Caco-2 (cell line): ENCODE results near the gene PSMB4. TPM values are rescaled to one million over a fixed set of nuclear protein-coding genes. Genes with fewer than 3 reads are reported as not detected.
"Not testable (repeated sequence)": the region's sequence is repeated elsewhere in the genome, so short reads cannot be mapped to it uniquely, and the experiment has no call there.

Experiments
- BruUV-seq: library from RNA; stranded (reverse); fragments of 400-500 nt; replicated peaks from 2 replicates; lab custom pipeline; 2021; lab: Mats Ljungman, UMichigan
- CTCF ChIA-PET: fragments of 300-600 bp; sonication (Branson Sonifier 250); formaldehyde crosslinking; loops from one replicate; lab custom pipeline; 2022; ENCODE audit warnings: antibody characterized with exemption; lab: Charles Lee
- POLR2A ChIA-PET: fragments of 300-600 bp; sonication (Branson Sonifier 250); formaldehyde crosslinking; loops from one replicate; lab custom pipeline; 2022; ENCODE audit warnings: antibody characterized with exemption; lab: Charles Lee
- DNase-seq, 2 experiments: peaks; one replicate each; pipeline versions ENCODE4 v3.0.0 to v3.0.0-alpha.2; 2020 to 2022
- H3K27me3 ChIP-seq: replicated peaks from 2 replicates; pipeline ENCODE4 v1.6.0; 2011; ENCODE audit warnings: low read length; ENCODE audit not compliant: control insufficient read depth, insufficient read depth
- H3K36me3 ChIP-seq: 2 replicates; pipeline ENCODE4 v1.5.1; 2011; ENCODE audit warnings: low read length; ENCODE audit not compliant: control insufficient read depth, insufficient read depth
- H3K4me1 ChIP-seq: fragments of 250-450 bp; sonication (Bioruptor Pico); 2 replicates; pipeline ENCODE4 v1.5.1; 2020; ENCODE audit warnings: mild to moderate bottlenecking
- H3K4me3 ChIP-seq: 2 replicates; pipeline ENCODE4 v1.5.1; 2011; ENCODE audit warnings: low read depth, mild to moderate bottlenecking, control low read depth, low read length
- H3K9me3 ChIP-seq: fragments of 250-450 bp; sonication (Bioruptor Pico); 2 replicates; pipeline ENCODE4 v1.5.1; 2020; ENCODE audit warnings: mild to moderate bottlenecking, moderate library complexity
- H3K27ac Mint-ChIP-seq: one replicate; pipeline ENCODE4 v1.8.0; 2022; ENCODE audit warnings: mixed read lengths; ENCODE audit not compliant: unreplicated experiment
- H3K27me3 Mint-ChIP-seq: one replicate; pipeline ENCODE4 v1.8.0; 2022; ENCODE audit warnings: mixed read lengths; ENCODE audit not compliant: insufficient read depth, unreplicated experiment
- H3K36me3 Mint-ChIP-seq: one replicate; pipeline ENCODE4 v1.8.0; 2022; ENCODE audit warnings: mild to moderate bottlenecking, mixed read lengths; ENCODE audit not compliant: insufficient read depth, unreplicated experiment
- H3K4me1 Mint-ChIP-seq: one replicate; pipeline ENCODE4 v1.8.0; 2022; ENCODE audit warnings: low read depth, mixed read lengths; ENCODE audit not compliant: unreplicated experiment
- H3K4me3 Mint-ChIP-seq: one replicate; pipeline ENCODE4 v1.8.0; 2022; ENCODE audit warnings: mild to moderate bottlenecking, moderate library complexity, mixed read lengths; ENCODE audit not compliant: unreplicated experiment
- H3K9me3 Mint-ChIP-seq: one replicate; pipeline ENCODE4 v1.8.0; 2022; ENCODE audit warnings: mixed read lengths; ENCODE audit not compliant: unreplicated experiment
- intact Hi-C: fragments of 100-400 bp; cut with micrococcal nuclease; formaldehyde crosslinking; loops from one replicate; pipeline ENCODE4 v1.10.0; 2022; ENCODE audit not compliant: unreplicated experiment
- total RNA-seq: library from RNA; stranded (reverse); gene quantifications from 2 replicates; pipeline ENCODE4 v1.2.3, GENCODE V29; 2022
- TF ChIP-seq, protein P1 (sequence below), 2 experiments: fragments of 200-600 bp in 1 of 2; IDR thresholded peaks; 1 replicate in 1 of 2; 2 replicates in 1 of 2; pipeline versions ENCODE4 v1.5.1 to v1.8.0; 2011 to 2022; ENCODE audit warnings: antibody characterized with exemption in 1 of 2, control low read depth in 1 of 2, inconsistent platforms in 1 of 2, low read depth in 1 of 2, low read length in 1 of 2, mild to moderate bottlenecking in 1 of 2, moderate library complexity in 1 of 2; ENCODE audit not compliant: insufficient read depth in 1 of 2, severe bottlenecking in 1 of 2, unreplicated experiment in 1 of 2

Gene PSMB4
- total RNA-seq, 1 experiment from 2014 or later: 330 TPM

DNA sequence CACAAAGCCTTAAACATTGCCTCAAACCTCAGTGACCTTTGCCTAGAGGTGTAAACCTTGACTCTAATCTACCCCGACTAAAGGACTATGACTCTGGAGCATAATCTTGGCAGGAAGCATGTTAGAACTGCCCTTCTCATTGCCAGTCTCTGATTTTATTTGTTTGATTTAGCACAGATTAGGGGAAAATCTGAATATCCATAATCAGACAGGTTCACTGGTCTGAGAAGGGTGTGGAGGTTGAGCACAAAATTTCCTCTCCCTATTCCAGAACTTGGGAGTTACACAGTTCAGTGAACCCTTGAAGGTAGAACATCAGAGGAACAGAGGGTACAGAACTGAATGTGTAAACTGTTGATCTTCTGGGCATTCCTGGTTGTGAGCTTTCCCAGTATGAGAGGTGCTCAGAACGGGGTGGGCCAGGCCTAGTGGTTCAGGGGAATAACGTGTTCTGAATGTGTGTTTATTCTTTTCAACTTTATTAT lies 8.3 kb upstream of the PSMB4 start:
- no peaks in the 10 kb centered on the region for H3K27me3 ChIP-seq
- TF ChIP-seq, protein P1, sequence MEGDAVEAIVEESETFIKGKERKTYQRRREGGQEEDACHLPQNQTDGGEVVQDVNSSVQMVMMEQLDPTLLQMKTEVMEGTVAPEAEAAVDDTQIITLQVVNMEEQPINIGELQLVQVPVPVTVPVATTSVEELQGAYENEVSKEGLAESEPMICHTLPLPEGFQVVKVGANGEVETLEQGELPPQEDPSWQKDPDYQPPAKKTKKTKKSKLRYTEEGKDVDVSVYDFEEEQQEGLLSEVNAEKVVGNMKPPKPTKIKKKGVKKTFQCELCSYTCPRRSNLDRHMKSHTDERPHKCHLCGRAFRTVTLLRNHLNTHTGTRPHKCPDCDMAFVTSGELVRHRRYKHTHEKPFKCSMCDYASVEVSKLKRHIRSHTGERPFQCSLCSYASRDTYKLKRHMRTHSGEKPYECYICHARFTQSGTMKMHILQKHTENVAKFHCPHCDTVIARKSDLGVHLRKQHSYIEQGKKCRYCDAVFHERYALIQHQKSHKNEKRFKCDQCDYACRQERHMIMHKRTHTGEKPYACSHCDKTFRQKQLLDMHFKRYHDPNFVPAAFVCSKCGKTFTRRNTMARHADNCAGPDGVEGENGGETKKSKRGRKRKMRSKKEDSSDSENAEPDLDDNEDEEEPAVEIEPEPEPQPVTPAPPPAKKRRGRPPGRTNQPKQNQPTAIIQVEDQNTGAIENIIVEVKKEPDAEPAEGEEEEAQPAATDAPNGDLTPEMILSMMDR (IDR thresholded peaks at IDR 0.05; ENCODE audit: insufficient read depth in 1 of 2, low read depth in 1 of 2, low read length in 1 of 2, severe bottlenecking in 1 of 2, unreplicated experiment in 1 of 2): no peak
- Mint-ChIP-seq H3K4me3 (no peak overlapping the region), H3K27me3 (no peaks in the 10 kb centered on the region), H3K36me3 (no peaks in the 10 kb centered on the region), H3K4me1 (no peaks in the 10 kb centered on the region), H3K27ac (no peak overlapping the region), H3K9me3 (peaks cover 10% of the 10 kb centered on the region)
- no peak overlapping the region for H3K4me3 ChIP-seq
- no peaks in the 10 kb centered on the region for H3K36me3 ChIP-seq
- ChIA-PET CTCF (interaction anchor here (0.7 kb wide), 1 partner anchor 54 kb away, joined by 4 read pairs; no protein-coding TSS in a partner anchor), POLR2A (no interaction called here)
- no peak for DNase-seq
- H3K9me3 ChIP-seq: peaks cover 6% of the 10 kb centered on the region; the same call in 1 of the 2 replicates
- BruUV-seq: no TSS peak
- H3K4me1 ChIP-seq: no peaks in the 10 kb centered on the region
- intact Hi-C loops: loop anchor here (10.0 kb wide), 1 partner anchor 46 kb away; the partner anchor contains the start of gene RFX5

DNA sequence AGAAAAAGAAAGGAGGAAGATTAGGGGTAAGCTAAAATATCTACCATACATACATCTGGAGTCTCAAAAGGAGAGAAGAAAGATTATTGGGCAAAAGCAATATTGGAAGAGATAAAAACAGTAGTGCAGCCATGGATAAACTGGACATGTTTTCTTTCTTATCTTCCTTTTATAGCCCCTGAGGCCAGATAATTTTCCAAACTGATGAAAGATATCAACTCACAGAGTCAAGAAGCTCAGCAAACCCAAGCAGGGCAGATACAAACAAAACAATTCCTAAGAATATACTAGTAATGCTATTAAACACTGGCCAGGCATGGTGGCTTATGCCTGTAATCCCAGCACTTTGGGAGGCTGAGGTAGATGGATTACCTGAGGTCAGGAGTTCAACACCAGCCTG lies 5.8 kb upstream of the PSMB4 start:
- Mint-ChIP-seq H3K4me1 (no peaks in the 10 kb centered on the region), H3K4me3 (no peak overlapping the region), H3K27ac (no peak overlapping the region), H3K36me3 (no peaks in the 10 kb centered on the region), H3K27me3 (no peaks in the 10 kb centered on the region), H3K9me3 (peaks cover 10% of the 10 kb centered on the region)
- intact Hi-C loops: loop anchor here (10.0 kb wide), 1 partner anchor 49 kb away; the partner anchor contains the start of gene RFX5
- ChIA-PET POLR2A (no interaction called here), CTCF (no interaction called here)
- Histone ChIP-seq H3K4me3 (no peak overlapping the region), H3K27me3 (no peaks in the 10 kb centered on the region), H3K4me1 (no peaks in the 10 kb centered on the region), H3K9me3 (peaks cover 6% of the 10 kb centered on the region; the same call in 1 of the 2 replicates), H3K36me3 (no peaks in the 10 kb centered on the region)
- no TSS peak for BruUV-seq
- DNase-seq: no peak
- TF ChIP-seq, protein P1 (IDR thresholded peaks at IDR 0.05; ENCODE audit: insufficient read depth in 1 of 2, low read depth in 1 of 2, low read length in 1 of 2, severe bottlenecking in 1 of 2, unreplicated experiment in 1 of 2): no peak

DNA sequence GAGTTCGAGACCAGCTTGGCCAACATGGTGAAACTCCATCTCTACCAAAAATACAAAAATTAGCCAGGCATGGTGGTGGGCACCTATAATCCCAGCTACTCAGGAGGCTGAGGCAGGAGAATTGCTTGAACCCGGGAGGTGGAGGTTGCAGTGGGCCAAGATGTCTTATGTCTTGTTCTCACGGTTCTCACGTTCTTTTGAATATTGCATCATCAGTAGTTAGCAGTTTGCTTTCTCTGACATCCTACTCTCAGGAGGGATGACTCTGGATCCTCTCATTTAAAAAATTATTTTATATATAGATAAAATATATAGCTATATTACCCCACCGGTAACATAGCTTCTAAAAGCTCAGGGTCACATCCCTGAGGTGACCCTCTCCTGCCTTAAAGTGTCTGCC lies 3.1 kb upstream of the PSMB4 start:
- Mint-ChIP-seq H3K9me3 (peaks cover 10% of the 10 kb centered on the region), H3K36me3 (peaks cover 25% of the 10 kb centered on the region), H3K4me1 (peaks cover 13% of the 10 kb centered on the region)
- CTCF ChIA-PET, H3K4me3 Mint-ChIP-seq, H3K36me3 ChIP-seq, BruUV-seq, H3K4me3 ChIP-seq, H3K4me1 ChIP-seq, H3K27me3 ChIP-seq, H3K27ac Mint-ChIP-seq, POLR2A ChIA-PET, H3K9me3 ChIP-seq, H3K27me3 Mint-ChIP-seq, DNase-seq: not testable (repeated sequence)
- intact Hi-C loops: loop anchor here (10.0 kb wide), 1 partner anchor 51 kb away; the partner anchor contains the start of gene RFX5
